SK-MEL-5 (cell line): Measurements from ENCODE around the gene BEGAIN. TPM values are rescaled to one million over a fixed set of nuclear protein-coding genes. Genes with fewer than 3 reads are reported as not detected.

Source experiments
- DNase-seq: peaks from one replicate; pipeline ENCODE4 v3.0.0-alpha.2; 2016; ENCODE audit warnings: low read depth, low spot score
- in situ Hi-C: cut with HindIII; loops from 2 replicates; pipeline ENCODE4 v1.10.0; 2016; ENCODE audit warnings: low sequenced_read_pairs, high pct_unique_total_duplicates, low pct_unique_long_range_greater_than_20kb
- total RNA-seq: library from RNA; depleted of rRNA; stranded (reverse); fragments of >200 nt; shearing (Covaris generic); gene quantifications from 2 replicates; pipeline ENCODE4 v1.2.3, GENCODE V29; 2014

BEGAIN gene
- total RNA-seq, 1 experiment from 2014 or later: 10.0 TPM

DNA sequence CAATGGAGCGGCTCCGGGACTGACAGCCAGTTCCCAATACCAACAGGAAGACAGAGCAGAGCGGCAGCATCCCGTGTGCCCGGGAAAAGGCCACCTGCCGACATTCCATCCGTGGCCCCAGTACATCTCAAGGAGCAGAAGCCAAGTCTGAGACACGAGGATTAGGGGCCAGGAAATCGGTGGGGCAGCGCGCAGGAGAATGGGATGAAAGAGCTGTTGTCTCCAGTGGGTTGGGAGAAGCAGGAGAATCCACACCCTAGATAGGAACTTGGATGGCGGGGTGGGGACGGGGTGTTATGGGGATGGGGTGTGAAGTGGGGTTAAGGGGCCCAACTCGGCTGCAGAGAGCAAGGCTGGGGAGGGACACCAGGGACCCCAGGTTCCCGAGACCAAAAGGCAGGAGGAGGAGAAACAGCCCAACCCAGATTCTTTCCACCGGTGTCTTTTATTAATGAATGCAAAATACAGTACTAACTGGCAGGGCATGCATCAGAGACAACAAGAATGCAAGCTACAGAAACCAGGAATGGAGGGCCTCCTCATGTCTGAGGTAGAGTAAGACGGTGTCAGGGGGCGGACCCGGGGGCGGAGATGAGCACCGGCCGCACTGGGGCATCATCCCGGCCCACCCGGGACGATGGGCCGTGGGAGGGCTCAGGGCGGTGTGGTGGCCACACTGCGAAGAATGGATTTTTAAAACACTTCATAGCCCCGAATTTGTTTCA is 50.3 kb downstream of the BEGAIN start:
- in situ Hi-C loops: no loop called here
- no peak for DNase-seq

- in situ Hi-C loops: no loop called here
Measured at GRCh38 chr14:100536121-100536510, 51.1 kb downstream of the BEGAIN start.

GRCh38 chr14:100535287-100536120 is 51.7 kb downstream of the BEGAIN start:
- in situ Hi-C loops: no loop called here
- DNase-seq: no peak

More at GRCh38 chr14:100536121-100536510, 51.1 kb downstream of the BEGAIN start:
- DNase-seq: no peak

GRCh38 chr14:100534528-100535286 is 52.5 kb downstream of the BEGAIN start:
- in situ Hi-C loops: no loop called here
- no peak for DNase-seq

DNA sequence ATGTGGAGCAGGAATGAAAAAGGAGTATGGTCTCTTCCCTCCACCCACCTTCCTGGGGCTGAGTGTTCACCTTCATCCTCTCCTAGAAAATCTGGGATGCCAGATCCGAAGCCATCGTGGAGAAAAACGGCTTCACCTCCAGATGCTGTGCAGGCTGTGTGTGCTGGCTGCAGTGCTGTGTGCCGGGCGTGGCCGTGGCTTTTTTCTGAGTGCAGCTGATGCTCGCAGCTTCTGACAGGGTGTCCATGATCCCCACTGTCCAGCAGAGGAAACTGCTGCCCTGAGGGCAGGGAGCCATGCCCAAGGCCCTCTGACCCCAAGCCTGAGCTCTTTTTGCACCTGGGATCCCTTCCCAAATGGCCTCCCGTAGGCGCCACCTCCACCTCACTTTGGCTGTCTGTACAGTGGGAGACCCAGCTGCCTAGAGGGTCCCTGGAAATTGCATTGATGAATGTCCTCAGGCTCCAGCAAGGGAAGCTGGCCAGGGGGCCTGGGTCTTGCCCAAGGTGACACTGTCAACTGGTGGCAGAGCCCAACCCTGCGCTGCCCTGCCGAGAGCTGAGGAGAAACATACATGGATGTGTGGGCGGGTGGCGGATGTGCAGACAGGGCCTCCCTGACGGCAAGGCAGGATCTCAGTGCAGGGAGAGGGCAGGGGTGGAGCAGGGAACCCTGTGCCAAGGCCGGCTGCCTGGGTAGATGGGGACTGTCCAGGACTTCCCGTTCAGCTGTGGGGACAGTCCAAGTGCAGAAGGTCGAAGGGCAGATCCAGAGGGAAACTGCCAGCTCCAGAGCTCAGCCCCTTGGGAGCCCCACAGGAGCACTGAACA is 53.3 kb downstream of the BEGAIN start:
- no peak for DNase-seq
- in situ Hi-C loops: no loop called here

- DNase-seq: no peak
- in situ Hi-C loops: no loop called here
Measured at GRCh38 chr14:100532906-100533655, 54.1 kb downstream of the BEGAIN start.

GRCh38 chr14:100532154-100532861 is 54.9 kb downstream of the BEGAIN start:
- in situ Hi-C loops: no loop called here
- no peak for DNase-seq

DNA sequence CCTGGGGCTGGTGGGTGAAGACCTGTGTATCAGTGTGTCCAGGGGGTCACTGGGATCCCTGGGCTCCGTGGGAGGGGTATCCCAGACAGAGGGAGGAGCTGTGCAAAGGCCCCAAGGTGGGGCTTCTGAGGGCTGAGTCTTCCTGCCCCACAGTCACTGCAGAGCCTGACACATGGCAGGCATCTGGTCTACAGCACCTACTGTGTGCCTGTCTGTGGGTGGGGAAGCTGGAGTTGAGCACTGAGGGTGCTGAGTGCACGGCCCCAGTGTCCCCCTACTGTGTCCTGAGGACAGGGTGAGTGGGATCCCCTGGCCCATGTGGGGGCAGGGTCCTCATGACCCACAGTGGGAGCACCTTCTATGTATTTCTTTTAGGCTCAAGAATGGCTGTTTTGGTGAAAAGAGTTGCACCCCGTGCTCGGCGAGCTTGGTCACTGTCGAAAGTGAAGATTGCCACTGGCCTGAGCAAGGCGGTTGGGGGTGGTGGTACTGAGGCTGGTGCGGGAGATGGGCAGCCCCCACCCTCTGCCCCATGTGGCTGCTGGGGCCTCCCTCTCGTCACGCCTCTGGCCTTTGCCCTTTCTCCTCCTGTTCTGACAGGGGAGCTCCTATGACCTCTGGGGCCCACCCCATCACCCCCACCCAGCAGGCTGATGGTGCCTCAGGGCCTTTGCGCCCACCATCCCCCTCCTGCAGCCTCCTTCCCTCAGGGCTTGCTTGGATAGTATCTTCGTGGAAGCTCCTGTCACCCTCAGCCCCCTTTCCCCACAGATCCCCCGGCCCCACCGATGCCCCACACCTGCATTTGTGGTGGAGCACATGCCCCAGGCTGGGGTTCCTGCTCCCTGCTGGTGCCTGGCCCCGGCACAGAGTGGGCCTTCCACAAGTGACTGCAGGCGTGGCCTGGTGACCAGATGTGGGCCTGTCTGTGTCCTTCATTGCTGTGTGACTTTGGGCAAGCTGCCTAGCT is 55.8 kb downstream of the BEGAIN start:
- in situ Hi-C loops: no loop called here
- DNase-seq: no peak

GRCh38 chr14:100530270-100531072 is 56.7 kb downstream of the BEGAIN start:
- no peak for DNase-seq
- in situ Hi-C loops: no loop called here

GRCh38 chr14:100529561-100530031 is 57.6 kb downstream of the BEGAIN start:
- DNase-seq: no peak
- in situ Hi-C loops: no loop called here

DNA sequence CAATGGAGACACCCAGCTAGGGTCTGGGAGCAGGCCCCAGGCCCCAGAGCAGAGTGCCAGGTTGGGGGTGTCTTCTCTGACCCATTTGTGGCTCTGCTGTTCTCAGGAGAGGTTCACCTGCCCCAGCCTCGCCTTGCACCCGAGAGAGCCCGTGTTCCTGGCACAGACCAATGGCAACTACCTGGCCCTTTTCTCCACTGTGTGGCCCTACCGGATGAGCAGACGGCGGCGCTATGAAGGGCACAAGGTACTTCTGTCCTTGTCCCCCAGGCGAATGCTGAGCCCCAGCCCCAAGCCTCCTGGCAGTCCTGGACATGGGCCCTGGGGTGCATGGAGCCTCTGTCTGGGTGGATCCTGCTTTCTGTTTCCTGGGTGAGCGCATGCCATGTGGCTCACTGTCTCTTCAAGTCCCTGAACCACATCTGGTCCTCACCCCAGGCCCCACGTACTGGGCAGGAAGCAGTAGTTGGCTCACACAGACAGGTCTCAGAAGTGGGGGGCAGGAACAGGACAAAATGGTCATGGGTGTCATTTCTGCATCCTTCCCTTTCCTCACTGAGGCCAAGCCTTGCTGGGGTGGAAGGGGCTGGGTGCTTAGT is 58.2 kb downstream of the BEGAIN start:
- in situ Hi-C loops: no loop called here
- no peak for DNase-seq

DNA sequence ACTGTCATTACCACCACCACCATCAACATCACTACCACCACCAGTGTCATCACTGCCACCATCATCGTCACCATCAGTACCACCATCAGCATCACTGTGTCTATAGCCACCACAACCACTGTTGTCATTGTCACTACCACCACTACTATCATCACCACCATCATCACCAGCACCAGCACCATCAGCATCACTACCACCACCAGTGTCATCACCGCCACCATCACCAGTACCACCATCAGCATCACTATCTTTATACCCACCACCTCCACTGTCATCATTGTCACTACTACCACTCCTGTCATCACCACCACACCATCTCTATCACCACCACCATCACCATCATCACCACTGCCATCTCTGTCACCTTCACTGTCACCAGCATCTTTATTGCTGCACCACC is 60.6 kb downstream of the BEGAIN start:
- in situ Hi-C loops: no loop called here
- no peak for DNase-seq

DNA sequence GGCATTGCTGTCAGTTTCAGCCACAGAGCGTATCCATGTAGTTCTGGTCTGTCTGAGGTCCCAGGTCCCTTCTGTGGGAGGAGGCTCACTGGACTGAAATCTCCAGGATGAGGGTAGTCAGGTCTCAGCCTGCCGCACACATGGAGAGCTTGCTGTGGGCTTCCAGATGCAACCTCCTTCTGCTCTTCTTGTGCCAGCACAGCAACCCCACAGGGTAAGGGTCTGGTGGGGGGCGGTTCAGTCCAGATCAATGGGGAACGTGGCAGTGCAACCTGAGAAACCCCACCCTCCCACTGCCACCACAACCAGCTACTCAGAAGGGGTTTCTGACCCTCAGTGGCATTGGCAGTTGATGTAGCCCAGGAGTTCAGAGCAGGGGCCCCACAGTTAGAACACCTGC is 61.2 kb downstream of the BEGAIN start:
- no peak for DNase-seq
- in situ Hi-C loops: no loop called here

- in situ Hi-C loops: no loop called here
- DNase-seq: no peak
Measured at GRCh38 chr14:100525615-100526014, 61.6 kb downstream of the BEGAIN start.
